Hepatocyte (in vitro differentiated cells): ENCODE measurements around the gene ARGFX.

Experiments
- CTCF ChIP-seq: fragments of 200-600 bp; sonication (generic); IDR thresholded peaks from 2 replicates; pipeline ENCODE4 v1.5.1; 2016; ENCODE audit warnings: antibody characterized with exemption, mild to moderate bottlenecking; ENCODE audit not compliant: poor library complexity
- EZH2 ChIP-seq: fragments of 200-600 bp; sonication (generic); IDR thresholded peaks from 2 replicates; pipeline ENCODE4 v1.6.1; 2016; ENCODE audit warnings: antibody characterized with exemption, mild to moderate bottlenecking, borderline replicate concordance

GRCh38 chr3:121545049-121545573, 22.6 kb upstream of the ARGFX start:
- TF ChIP-seq CTCF, result no peak
- no peak for TF ChIP-seq EZH2
